ENCODE data around the gene ADAMTS13. TPM values are rescaled to one million over a fixed set of nuclear protein-coding genes. Genes with fewer than 3 reads are reported as not detected.

ADAMTS13 gene
- total and polyA plus RNA-seq, 9 of the 15 experiments (the other 6 are each of a cell fraction or from before 2014, with no cell fraction given), result 0.03 to 0.20 (median 0.04) TPM; not detected in 4

DNA sequence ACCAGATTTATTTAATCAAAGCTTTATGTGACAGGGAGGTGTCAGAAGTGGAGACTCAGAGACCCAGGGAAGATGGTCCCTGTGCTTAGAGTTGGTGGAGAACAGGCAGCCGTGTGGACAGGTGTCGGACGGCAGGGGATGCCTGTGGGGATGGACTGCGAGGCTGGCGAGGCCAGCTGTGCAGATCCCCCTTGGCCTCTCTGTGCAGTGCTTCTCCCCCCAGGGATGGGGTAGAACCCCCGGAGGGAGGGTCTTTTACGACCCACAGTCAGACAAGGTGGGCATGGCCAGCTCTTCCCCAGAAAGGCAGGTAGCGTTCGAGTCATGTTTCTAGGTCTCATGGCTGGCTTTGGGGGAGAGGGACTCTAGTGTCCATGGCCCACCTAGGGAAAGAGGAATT is 61.4 kb downstream of the ADAMTS13 start:
- Histone ChIP-seq H3K27me3 (ENCODE audit: control insufficient read depth in 2 of 2, insufficient read depth in 2 of 2, low read length in 2 of 2) (peaks cover 11 to 49% of the 10 kb centered on the region in 2 experiments), H3K4me1 (replicated peaks in 1 of 2; ENCODE audit: control insufficient read depth in 2 of 2, insufficient read depth in 2 of 2, low read length in 2 of 2) (peaks cover 0 to 38% of the 10 kb centered on the region in 2 experiments; a peak in 3 of 5 replicates), H3K4me3 (no peak overlapping the region), H3K79me2 (ENCODE audit: control insufficient read depth, insufficient read depth, low read length) (no peaks in the 10 kb centered on the region), H3K9ac (ENCODE audit: insufficient read depth in 1 of 2, low read depth in 2 of 2, low read length in 2 of 2) (no peak overlapping the region), H3K4me2 (ENCODE audit: insufficient read depth, low read length) (no peak overlapping the region), H3K9me3 (replicated peaks; ENCODE audit: control insufficient read depth, insufficient read depth, low read depth, low read length) (no peaks in the 10 kb centered on the region), H3K9me1 (ENCODE audit: control insufficient read depth, insufficient read depth, low read length) (no peaks in the 10 kb centered on the region), H3K36me3 (ENCODE audit: control insufficient read depth, insufficient read depth, low read length) (no peaks in the 10 kb centered on the region), H2AFZ (ENCODE audit: low read depth, low read length) (no peak overlapping the region), H3K27ac (ENCODE audit: extremely low read depth, low read depth, low read length) (no peak overlapping the region), H4K20me1 (replicated peaks; ENCODE audit: control insufficient read depth, insufficient read depth, low read length) (no peaks in the 10 kb centered on the region)
- ChIA-PET POLR2A (no interaction called here), CTCF (ENCODE audit: low intra/inter-chr PET ratio) (no interaction called here)
- BruUV-seq (replicated peaks), result no TSS peak
- TF ChIP-seq, protein P1, sequence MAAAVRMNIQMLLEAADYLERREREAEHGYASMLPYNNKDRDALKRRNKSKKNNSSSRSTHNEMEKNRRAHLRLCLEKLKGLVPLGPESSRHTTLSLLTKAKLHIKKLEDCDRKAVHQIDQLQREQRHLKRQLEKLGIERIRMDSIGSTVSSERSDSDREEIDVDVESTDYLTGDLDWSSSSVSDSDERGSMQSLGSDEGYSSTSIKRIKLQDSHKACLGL (CRISPR knock-in tag; IDR thresholded peaks at IDR 0.05; ENCODE audit: borderline replicate concordance, poor library complexity, severe bottlenecking), result no peak
- TF ChIP-seq KDM1A (IDR thresholded peaks at IDR 0.05) (no peak), TSC22D4 (tag; IDR thresholded peaks at IDR 0.05) (no peak), ZNF324 (CRISPR knock-in tag; IDR thresholded peaks at IDR 0.05) (no peak), SREBF1 (IDR thresholded peaks at IDR 0.05; ENCODE audit: borderline replicate concordance, low read depth, low read length) (no peak), NFE2L1 (tag; IDR thresholded peaks at IDR 0.05; ENCODE audit: borderline replicate concordance, low read depth) (no peak), NR2F6 (CRISPR knock-in tag; IDR thresholded peaks at IDR 0.05) (no peak), POLR3G (IDR thresholded peaks at IDR 0.05; ENCODE audit: extremely low read depth, insufficient read length, insufficient replicate concordance) (no peak), GTF2E2 (tag; IDR thresholded peaks at IDR 0.05) (no peak), PHF21A (IDR thresholded peaks at IDR 0.05; ENCODE audit: borderline replicate concordance, low read depth) (no peak), CBX8 (IDR thresholded peaks at IDR 0.05; ENCODE audit: borderline replicate concordance, extremely low read depth, low read depth, low read length, poor library complexity, severe bottlenecking) (no peak), ARNT (IDR thresholded peaks at IDR 0.05) (no peak), ARID1B (IDR thresholded peaks at IDR 0.05) (no peak)
- TF ChIP-seq, protein P2, sequence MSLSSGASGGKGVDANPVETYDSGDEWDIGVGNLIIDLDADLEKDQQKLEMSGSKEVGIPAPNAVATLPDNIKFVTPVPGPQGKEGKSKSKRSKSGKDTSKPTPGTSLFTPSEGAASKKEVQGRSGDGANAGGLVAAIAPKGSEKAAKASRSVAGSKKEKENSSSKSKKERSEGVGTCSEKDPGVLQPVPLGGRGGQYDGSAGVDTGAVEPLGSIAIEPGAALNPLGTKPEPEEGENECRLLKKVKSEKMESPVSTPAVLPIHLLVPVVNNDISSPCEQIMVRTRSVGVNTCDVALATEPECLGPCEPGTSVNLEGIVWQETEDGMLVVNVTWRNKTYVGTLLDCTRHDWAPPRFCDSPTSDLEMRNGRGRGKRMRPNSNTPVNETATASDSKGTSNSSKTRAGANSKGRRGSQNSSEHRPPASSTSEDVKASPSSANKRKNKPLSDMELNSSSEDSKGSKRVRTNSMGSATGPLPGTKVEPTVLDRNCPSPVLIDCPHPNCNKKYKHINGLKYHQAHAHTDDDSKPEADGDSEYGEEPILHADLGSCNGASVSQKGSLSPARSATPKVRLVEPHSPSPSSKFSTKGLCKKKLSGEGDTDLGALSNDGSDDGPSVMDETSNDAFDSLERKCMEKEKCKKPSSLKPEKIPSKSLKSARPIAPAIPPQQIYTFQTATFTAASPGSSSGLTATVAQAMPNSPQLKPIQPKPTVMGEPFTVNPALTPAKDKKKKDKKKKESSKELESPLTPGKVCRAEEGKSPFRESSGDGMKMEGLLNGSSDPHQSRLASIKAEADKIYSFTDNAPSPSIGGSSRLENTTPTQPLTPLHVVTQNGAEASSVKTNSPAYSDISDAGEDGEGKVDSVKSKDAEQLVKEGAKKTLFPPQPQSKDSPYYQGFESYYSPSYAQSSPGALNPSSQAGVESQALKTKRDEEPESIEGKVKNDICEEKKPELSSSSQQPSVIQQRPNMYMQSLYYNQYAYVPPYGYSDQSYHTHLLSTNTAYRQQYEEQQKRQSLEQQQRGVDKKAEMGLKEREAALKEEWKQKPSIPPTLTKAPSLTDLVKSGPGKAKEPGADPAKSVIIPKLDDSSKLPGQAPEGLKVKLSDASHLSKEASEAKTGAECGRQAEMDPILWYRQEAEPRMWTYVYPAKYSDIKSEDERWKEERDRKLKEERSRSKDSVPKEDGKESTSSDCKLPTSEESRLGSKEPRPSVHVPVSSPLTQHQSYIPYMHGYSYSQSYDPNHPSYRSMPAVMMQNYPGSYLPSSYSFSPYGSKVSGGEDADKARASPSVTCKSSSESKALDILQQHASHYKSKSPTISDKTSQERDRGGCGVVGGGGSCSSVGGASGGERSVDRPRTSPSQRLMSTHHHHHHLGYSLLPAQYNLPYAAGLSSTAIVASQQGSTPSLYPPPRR (CRISPR knock-in tag; IDR thresholded peaks at IDR 0.05; ENCODE audit: borderline replicate concordance), result no peak
- intact Hi-C loops (cut with micrococcal nuclease), result no loop called here
- 10% methylated on average over 7 of the region's 9 CpGs for WGBS (ENCODE audit: insufficient coverage, low coverage, missing lambda C conversion rate)
- no peak for ATAC-seq
- in situ Hi-C loops (cut with MboI), result no loop called here
- FAIRE-seq, result no peak
- no peak for DNase-seq (ENCODE audit: extremely low read depth in 1 of 4, low spot score in 3 of 4)
